ENCODE data around the gene ATRNL1. TPM values are rescaled to one million over a fixed set of nuclear protein-coding genes. Genes with fewer than 3 reads are reported as not detected.

Gene ATRNL1
- total and polyA plus RNA-seq, 2 experiments from 2014 or later = 4.8 to 29.7 TPM

DNA sequence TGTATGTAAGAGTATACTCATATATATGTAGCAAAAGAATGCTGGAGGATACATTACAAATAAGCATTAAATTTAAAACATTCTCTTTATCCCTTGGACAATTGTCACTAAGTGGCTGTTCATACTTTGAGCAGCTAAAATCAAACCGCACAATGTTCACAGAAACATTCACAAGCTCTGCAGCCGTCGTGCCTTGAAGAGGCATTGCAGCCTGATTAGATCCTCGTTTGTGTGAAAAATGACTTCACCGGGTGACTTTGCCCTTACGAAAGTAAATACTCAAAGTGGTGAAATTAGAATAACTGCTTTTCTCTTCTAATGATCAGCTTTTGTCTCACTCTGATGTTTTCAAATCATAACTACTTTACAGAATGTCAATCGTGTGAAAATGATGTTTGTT is 860.8 kb downstream of the ATRNL1 start (continued):
- TF ChIP-seq, protein P1, sequence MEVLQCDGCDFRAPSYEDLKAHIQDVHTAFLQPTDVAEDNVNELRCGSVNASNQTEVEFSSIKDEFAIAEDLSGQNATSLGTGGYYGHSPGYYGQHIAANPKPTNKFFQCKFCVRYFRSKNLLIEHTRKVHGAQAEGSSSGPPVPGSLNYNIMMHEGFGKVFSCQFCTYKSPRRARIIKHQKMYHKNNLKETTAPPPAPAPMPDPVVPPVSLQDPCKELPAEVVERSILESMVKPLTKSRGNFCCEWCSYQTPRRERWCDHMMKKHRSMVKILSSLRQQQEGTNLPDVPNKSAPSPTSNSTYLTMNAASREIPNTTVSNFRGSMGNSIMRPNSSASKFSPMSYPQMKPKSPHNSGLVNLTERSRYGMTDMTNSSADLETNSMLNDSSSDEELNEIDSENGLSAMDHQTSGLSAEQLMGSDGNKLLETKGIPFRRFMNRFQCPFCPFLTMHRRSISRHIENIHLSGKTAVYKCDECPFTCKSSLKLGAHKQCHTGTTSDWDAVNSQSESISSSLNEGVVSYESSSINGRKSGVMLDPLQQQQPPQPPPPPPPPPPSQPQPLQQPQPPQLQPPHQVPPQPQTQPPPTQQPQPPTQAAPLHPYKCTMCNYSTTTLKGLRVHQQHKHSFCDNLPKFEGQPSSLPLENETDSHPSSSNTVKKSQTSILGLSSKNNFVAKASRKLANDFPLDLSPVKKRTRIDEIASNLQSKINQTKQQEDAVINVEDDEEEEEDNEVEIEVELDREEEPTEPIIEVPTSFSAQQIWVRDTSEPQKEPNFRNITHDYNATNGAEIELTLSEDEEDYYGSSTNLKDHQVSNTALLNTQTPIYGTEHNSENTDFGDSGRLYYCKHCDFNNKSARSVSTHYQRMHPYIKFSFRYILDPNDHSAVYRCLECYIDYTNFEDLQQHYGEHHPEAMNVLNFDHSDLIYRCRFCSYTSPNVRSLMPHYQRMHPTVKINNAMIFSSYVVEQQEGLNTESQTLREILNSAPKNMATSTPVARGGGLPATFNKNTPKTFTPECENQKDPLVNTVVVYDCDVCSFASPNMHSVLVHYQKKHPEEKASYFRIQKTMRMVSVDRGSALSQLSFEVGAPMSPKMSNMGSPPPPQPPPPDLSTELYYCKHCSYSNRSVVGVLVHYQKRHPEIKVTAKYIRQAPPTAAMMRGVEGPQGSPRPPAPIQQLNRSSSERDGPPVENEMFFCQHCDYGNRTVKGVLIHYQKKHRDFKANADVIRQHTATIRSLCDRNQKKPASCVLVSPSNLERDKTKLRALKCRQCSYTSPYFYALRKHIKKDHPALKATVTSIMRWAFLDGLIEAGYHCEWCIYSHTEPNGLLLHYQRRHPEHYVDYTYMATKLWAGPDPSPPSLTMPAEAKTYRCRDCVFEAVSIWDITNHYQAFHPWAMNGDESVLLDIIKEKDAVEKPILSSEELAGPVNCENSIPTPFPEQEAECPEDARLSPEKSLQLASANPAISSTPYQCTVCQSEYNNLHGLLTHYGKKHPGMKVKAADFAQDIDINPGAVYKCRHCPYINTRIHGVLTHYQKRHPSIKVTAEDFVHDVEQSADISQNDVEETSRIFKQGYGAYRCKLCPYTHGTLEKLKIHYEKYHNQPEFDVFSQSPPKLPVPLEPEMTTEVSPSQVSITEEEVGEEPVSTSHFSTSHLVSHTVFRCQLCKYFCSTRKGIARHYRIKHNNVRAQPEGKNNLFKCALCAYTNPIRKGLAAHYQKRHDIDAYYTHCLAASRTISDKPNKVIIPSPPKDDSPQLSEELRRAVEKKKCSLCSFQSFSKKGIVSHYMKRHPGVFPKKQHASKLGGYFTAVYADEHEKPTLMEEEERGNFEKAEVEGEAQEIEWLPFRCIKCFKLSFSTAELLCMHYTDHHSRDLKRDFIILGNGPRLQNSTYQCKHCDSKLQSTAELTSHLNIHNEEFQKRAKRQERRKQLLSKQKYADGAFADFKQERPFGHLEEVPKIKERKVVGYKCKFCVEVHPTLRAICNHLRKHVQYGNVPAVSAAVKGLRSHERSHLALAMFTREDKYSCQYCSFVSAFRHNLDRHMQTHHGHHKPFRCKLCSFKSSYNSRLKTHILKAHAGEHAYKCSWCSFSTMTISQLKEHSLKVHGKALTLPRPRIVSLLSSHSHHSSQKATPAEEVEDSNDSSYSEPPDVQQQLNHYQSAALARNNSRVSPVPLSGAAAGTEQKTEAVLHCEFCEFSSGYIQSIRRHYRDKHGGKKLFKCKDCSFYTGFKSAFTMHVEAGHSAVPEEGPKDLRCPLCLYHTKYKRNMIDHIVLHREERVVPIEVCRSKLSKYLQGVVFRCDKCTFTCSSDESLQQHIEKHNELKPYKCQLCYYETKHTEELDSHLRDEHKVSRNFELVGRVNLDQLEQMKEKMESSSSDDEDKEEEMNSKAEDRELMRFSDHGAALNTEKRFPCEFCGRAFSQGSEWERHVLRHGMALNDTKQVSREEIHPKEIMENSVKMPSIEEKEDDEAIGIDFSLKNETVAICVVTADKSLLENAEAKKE (CRISPR knock-in tag; IDR thresholded peaks at IDR 0.05) = no peak
- TF ChIP-seq JUNB (IDR thresholded peaks at IDR 0.05; ENCODE audit: unreplicated experiment) = no peak
- no peak for TF ChIP-seq POLR2AphosphoS5 (IDR thresholded peaks at IDR 0.05; ENCODE audit: low read depth)
- no peak for TF ChIP-seq CREB1 (CRISPR knock-in tag; IDR thresholded peaks at IDR 0.05; ENCODE audit: low read depth)
- TF ChIP-seq EZH2 (IDR thresholded peaks at IDR 0.05; ENCODE audit: low read depth, unreplicated experiment) = no peak

DNA sequence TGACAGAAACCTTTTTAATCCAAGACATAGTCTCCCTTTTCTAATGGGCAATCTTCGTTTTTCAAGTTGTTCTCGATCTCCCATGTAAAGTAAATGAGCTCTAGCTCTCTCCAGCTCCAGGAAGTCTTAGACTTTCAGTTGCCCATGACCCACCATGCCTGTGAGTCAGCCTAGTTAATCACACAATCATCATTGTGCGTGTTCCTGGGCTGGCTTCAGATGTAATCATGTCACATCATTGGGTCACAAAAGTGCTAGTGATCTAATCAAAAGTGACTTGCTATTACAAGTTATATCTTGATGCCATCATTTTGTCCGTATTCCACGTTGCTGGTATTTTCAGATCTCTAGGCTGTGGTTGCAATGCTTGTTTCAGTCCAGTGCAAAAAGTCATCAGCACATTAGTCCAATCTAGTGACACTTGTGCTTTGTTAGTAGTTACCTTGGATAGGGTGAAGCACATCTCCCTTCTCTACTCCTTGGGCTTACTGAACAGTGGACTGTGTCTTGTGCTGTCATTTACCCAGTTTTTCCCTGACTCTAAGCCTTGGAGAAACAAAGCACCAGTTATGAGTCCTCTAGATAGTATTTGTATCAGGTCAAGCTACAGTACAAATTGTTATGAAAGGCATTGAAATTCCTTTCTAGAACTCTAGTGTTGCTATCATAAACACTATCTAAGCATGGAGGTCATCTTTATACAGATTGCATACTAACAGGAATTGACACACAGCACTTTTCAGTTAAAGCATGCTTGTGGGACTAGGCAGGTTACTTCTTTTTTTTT is 863.3 kb downstream of the ATRNL1 start:
- H3K27me3 Mint-ChIP-seq (ENCODE audit: insufficient read depth, low read depth, poor library complexity) = no peaks in the 10 kb centered on the region
- H3K27me3 ChIP-seq (ENCODE audit: insufficient read depth) = no peaks in the 10 kb centered on the region
- H3K36me3 Mint-ChIP-seq (ENCODE audit: low read depth) = no peaks in the 10 kb centered on the region
- TF ChIP-seq CREB1 (CRISPR knock-in tag; IDR thresholded peaks at IDR 0.05; ENCODE audit: low read depth) (no peak), STAT1 (IDR thresholded peaks at IDR 0.05; ENCODE audit: unreplicated experiment) (no peak), JUNB (IDR thresholded peaks at IDR 0.05; ENCODE audit: unreplicated experiment) (no peak), EZH2 (IDR thresholded peaks at IDR 0.05; ENCODE audit: low read depth, unreplicated experiment) (no peak)
- TF ChIP-seq, protein P2, sequence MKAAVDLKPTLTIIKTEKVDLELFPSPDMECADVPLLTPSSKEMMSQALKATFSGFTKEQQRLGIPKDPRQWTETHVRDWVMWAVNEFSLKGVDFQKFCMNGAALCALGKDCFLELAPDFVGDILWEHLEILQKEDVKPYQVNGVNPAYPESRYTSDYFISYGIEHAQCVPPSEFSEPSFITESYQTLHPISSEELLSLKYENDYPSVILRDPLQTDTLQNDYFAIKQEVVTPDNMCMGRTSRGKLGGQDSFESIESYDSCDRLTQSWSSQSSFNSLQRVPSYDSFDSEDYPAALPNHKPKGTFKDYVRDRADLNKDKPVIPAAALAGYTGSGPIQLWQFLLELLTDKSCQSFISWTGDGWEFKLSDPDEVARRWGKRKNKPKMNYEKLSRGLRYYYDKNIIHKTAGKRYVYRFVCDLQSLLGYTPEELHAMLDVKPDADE (IDR thresholded peaks at IDR 0.05) = no peak
- TF ChIP-seq, protein P1 (CRISPR knock-in tag; IDR thresholded peaks at IDR 0.05) = no peak

More for the DNA sequence above, 863.3 kb downstream of the ATRNL1 start:
- Histone ChIP-seq H3K4me2 (no peak overlapping the region), H3F3A (replicated peaks; ENCODE audit: low read depth) (no peaks in the 10 kb centered on the region), H3K4me3 (no peak overlapping the region), H3K9me2 (ENCODE audit: insufficient read depth) (peaks cover 8% of the 10 kb centered on the region), H3K4me1 (ENCODE audit: insufficient read depth) (peaks cover 23% of the 10 kb centered on the region), H3K36me3 (ENCODE audit: insufficient read depth) (no peaks in the 10 kb centered on the region), H4K20me1 (replicated peaks; ENCODE audit: insufficient read depth) (no peaks in the 10 kb centered on the region), H3K79me2 (replicated peaks; ENCODE audit: insufficient read depth) (no peaks in the 10 kb centered on the region), H2AFZ (no peak overlapping the region), H3K27ac (ENCODE audit: low read depth) (no peak overlapping the region)
- H3K27ac Mint-ChIP-seq = no peak overlapping the region
- H3K4me1 Mint-ChIP-seq = peaks cover 22% of the 10 kb centered on the region
- H3K4me3 Mint-ChIP-seq = no peak overlapping the region
- ATAC-seq = no peak
- no peak for DNase-seq (ENCODE audit: low spot score)
- H3K9me3 Mint-ChIP-seq = no peaks in the 10 kb centered on the region

All from GM23338 (cell line).